Dedifferentiated amniotic fluid mesenchymal stem cell (primary cell): ENCODE measurements around the gene PBXIP1.
"Not testable (repeated sequence)": the region's sequence is repeated elsewhere in the genome, so short reads cannot be mapped to it uniquely, and the experiment has no call there.

ENCODE experiments used
- DNase-seq: peaks from one replicate; pipeline ENCODE4 v3.0.0-alpha.2; 2016; ENCODE audit errors: extremely low spot score

The PBXIP1 gene

GRCh38 chr1:154995301-154995983, 39.5 kb upstream of the PBXIP1 start:
- peak; percentile 74 for DNase-seq

- no peak for DNase-seq
These were observed 38.7 kb upstream of the PBXIP1 start for GRCh38 chr1:154994591-154994990.

GRCh38 chr1:154994269-154994587, 38.3 kb upstream of the PBXIP1 start:
- no peak for DNase-seq

GRCh38 chr1:154993572-154994268, 37.8 kb upstream of the PBXIP1 start, which contains the start of gene LENEP:
Gene LENEP (plus strand): TSS chr1:154993586. CDS start chr1:154993608, 22 bp downstream.
- no peak for DNase-seq

GRCh38 chr1:154992721-154993571, 37.0 kb upstream of the PBXIP1 start:
- DNase-seq: no peak

- DNase-seq: no peak
These were observed 34.4 kb upstream of the PBXIP1 start for GRCh38 chr1:154990276-154990675.

GRCh38 chr1:154989195-154989860, 33.4 kb upstream of the PBXIP1 start:
- DNase-seq: no peak

- DNase-seq: no peak
These were observed 32.4 kb upstream of the PBXIP1 start for GRCh38 chr1:154988058-154988954.

- no peak for DNase-seq
These were observed 31.4 kb upstream of the PBXIP1 start for GRCh38 chr1:154987326-154987725.

GRCh38 chr1:154986736-154987135, 30.8 kb upstream of the PBXIP1 start:
- DNase-seq: not testable (repeated sequence)

GRCh38 chr1:154983776-154984466, 28.0 kb upstream of the PBXIP1 start:
- DNase-seq: no peak

- peak; percentile 100 for DNase-seq
These were observed 27.2 kb upstream of the PBXIP1 start, which contains the start of gene FLAD1 for GRCh38 chr1:154982897-154983648. Gene FLAD1 (plus strand): TSS chr1:154983344. CDS start chr1:154983695, 351 bp downstream.

- no peak for DNase-seq
These were observed 26.4 kb upstream of the PBXIP1 start for GRCh38 chr1:154982341-154982740.

- DNase-seq: no peak
These were observed 22.5 kb upstream of the PBXIP1 start for GRCh38 chr1:154978360-154978759.

- DNase-seq: not testable (repeated sequence)
These were observed 21.9 kb upstream of the PBXIP1 start for GRCh38 chr1:154977762-154978161.

- DNase-seq: peak; percentile 37
These were observed 19.6 kb upstream of the PBXIP1 start for GRCh38 chr1:154975409-154976059.

GRCh38 chr1:154974808-154975408, 19.0 kb upstream of the PBXIP1 start:
- DNase-seq: peak; percentile 89

- DNase-seq: peak; percentile 100
These were observed 18.4 kb upstream of the PBXIP1 start, which contains the start of gene CKS1B for GRCh38 chr1:154974102-154974807. Gene CKS1B (plus strand): TSS chr1:154974681. CDS start chr1:154974746, 65 bp downstream.
